GM21737 (cell line): ENCODE measurements around the gene DNAJC5.
"Not testable (repeated sequence)": the region's sequence is repeated elsewhere in the genome, so short reads cannot be mapped to it uniquely, and the experiment has no call there.

Experiments
- ATAC-seq: cut with Tn5 transposase; IDR thresholded peaks from one replicate; pipeline ENCODE4 v1.9.1; 2021; ENCODE audit warnings: mild to moderate bottlenecking, moderate library complexity; ENCODE audit not compliant: unreplicated experiment

Gene DNAJC5

DNA sequence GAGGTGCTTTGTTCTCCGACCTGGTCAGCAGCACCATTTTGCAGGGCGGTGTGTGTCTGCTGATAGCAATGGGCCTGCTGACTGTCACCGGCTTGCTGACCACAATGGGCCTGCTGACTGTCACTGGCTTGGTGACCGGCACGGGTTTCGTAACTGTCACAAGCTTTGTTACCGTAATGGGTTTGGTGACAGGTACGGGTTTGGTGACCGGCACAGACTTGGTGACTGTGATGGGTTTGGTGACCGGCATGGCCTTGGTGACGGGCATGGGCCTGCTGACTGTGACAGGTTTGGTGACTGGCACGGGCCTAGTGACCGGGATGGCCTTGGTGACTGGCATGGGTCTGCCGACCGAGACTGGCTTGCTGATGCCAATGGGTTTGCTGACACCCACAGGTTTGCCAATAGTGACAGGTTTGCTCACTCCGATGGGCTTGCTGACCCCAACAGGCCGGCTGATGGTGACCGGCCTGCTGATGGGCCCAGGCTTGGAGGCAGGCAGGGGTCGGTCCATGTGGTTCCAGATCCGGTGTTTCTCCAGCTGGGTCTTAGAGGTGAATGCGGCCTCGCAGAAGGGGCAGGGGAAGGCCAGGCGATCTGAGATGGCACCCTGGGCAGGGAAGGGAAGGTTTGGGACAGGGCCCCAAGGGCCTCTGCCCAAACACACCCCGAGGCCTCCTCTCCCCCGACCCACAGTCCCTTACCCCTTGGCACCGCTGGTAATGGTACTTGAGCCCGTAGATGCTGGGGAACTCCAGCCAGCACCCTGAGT, 71.4 kb downstream of the DNAJC5 start:
- ATAC-seq: no peak

DNA sequence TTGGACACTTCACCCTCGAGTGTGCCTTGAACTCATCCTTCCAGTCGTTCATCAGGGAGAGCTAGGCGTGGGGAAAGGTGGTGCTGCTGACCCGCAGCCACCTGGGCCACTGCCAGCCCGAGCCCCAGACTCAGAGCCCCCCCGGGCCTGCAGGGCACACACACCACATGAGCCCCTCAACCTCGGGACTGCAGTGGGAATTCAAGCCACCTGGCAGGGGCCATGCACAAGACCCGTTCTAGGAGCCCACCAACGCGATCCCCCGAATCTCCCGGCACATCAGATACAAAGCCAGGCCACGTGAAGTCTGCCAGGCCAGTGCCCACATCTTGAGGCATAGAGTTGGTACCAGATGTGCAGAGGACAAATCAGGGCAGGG, 72.0 kb downstream of the DNAJC5 start:
- ATAC-seq: no peak

DNA sequence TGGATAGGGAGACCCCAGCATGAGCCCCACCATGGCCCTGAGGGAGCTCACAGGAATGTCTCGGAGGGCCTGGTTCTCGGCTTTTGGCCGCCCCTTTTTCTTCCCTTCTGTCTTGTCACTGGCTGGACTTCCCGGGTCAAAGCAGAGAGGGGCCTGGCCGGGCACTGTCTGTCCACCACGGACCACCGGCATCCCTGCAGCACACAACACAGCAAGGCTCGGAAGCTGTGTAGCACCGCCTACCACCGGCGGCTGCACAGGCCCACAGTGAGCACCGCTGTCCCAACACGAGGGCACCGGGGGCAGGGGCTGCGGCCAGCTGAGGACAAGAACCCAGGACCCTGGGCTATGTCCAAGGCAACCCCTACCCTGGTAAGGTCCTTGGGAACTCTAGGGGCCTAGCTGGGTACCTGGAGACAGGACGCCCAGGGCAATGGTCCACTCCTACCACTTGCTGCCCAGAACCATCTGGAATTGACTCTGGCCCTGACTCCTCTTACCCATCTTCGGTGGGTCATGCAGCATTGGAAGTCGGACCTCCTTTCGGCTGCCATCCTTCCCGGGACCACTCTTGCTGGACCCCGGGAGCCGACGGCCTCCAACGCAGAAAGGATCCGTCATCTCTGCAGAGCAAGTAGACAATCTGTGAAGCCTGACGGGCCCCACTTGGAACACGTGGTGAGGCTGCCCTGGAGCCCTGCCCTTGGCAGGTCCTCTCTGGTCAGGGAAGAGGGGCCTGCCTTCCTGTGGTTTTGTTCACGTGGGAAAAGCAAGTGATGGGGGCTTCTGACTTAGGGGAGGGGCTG, 72.6 kb downstream of the DNAJC5 start:
- no peak for ATAC-seq

GRCh38 chr20:63968136-63968927, 73.4 kb downstream of the DNAJC5 start:
- no peak for ATAC-seq

DNA sequence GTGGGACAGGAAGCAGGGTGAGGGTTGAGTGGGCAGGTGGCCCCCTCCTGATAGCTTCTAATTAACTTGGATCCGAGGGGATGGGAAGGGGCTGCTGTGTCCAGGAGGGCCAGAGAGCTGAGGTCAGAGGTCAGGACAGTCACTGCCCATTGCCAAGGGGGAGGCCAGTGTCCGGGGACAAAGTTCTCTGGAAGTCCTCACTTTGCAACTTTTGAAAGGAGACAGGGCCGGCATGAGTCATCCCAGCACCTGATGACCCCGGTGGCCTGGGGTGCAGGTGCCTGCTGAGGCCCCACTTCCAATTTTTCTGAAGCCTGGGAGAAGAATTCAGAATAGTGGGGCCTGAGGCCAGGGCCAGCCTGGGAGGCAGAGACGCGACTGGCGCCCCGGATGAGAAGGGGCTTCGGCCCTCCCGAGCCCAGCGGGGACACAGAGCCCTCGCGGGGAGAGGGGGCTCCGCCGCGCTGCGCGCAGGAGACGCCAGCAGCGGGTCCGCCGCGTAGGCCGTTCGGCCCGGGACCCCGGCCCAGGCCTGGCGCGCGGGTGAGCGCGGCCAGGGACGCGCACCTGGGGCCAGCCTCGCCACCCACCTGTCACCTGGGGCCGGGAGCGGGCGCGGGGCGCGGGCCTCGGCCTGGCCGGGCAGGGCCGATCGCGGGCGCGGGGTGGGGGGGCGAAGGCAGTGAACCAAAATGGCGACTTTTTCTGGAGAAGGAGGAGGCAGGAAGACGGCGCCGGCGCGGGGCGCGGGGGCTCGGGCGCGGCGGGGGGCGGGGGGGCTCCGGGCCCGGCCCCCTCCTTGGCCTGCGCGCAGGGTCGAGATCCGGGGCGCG, 74.2 kb downstream of the DNAJC5 start:
- no peak for ATAC-seq

GRCh38 chr20:63969838-63970713, 75.2 kb downstream of the DNAJC5 start, which contains the start of gene ZNF512B:
Gene ZNF512B (minus strand): TSS chr20:63969930. CDS start chr20:63967950, 1,980 bp downstream.
- ATAC-seq: no peak

DNA sequence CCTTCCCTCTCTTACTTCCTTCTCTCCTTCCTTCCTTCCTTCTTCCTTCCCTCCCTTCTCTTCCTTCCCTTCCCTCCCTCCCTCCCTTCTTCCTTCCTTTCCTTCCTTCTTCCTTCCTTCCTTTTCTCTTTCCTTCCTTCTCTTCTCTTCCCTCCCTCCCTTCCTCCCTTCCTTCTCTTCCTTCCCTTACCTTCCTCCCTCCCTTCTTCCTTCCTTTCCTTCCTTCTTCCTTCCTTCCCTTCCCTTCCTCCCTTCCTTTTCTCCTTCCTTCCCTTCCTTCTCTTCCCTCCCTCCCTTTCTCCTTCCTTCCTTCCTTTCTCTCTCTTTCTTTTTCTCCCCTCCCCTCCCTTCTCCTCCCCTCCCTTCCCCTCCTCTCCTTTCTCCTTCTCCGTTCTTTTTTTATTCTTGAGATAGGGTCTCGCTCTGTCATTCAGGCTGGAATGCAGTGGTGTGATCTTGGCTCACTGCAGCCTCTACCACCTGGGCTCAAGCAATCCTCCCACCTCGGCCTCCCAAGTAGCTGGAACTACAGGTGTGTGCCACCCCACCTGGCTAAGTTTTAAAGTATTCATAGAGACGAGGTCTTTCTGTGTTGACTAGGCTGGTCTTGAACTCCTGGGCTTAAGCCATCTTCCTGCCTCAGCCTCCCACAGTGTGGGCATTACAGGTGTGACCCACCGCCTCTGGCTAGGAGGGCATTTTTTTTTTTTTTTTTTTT, 75.9 kb downstream of the DNAJC5 start:
- ATAC-seq: no peak

- not testable (repeated sequence) for ATAC-seq
These were observed 77.0 kb downstream of the DNAJC5 start for GRCh38 chr20:63971960-63972311.

DNA sequence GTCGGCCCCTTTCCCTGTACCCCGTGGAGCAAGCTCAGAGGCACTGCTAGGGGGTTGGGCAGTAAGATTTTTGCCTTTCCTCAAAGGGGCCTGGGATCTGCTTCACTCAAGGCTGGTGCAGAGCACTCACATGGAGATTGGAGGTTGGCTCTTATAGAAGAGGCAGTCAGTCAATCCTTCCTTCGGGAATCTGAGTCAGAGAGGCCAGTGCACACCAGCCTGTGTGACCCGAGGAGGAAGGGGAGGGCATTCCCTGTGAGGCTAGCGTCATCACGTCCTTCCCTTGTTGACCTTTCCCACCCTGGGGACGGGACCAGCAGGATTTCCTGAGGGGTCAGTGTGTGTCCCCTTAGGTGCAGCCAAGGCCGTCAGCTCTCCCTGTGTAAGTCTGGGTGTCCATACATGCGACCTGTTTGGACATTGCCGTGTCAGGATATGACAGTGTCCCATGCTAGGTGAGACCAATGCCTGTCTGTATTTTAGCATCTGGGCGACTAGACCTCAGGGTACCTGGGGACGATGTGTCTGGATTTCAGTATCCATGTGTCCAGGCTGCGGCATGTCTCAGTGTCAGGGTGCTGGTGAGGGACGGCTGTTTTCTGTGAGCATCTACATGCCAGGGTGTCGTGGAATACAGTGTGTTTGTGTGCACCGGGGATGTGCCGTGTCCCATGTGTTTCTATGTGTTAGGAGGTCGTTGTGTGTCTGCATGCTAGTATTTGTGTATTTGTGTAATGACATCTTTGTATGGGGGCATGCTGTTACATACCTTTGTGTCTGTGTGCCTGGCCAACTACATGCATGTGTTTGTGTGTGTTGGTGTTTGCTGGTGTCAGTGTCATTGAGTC, 77.6 kb downstream of the DNAJC5 start:
- ATAC-seq: no peak

GRCh38 chr20:63973160-63973479, 78.2 kb downstream of the DNAJC5 start:
- no peak for ATAC-seq

DNA sequence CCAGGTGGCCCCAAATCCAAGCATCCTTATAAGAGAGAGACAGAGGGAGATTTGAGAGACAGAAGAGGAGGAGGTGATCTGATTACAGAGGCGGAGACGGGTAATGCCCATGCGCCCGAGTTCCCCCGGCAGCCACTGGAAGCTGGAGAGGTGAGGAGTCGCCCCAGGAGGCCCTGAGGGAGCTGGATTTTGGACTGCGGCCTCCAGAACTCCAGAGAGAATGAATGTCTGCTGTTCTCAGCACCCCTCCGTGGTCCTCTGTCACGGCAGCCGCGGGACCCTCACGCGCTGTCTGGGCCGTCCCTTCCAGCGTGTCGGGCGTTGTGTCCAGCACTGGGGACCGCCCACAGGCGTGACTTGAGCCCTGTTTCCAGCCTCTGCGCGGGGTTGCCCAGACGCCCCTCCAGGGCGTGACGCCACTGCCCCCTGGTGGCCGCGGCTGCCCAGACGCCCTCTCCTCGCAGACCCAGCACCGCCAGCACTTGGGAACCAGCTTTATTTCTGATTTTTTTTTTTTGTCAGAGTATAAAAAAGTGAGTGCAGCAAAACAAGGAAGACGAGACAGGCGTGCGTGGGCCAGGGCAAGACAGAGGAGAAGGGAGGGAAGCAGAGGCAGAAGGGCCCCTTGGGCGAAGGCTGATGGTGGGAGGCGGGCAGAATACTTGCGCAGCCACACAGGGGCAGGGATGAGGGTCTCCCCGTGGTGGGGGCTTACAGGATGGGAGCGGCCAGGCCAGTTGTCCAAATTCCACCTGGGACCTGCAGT, 78.9 kb downstream of the DNAJC5 start:
- no peak for ATAC-seq

DNA sequence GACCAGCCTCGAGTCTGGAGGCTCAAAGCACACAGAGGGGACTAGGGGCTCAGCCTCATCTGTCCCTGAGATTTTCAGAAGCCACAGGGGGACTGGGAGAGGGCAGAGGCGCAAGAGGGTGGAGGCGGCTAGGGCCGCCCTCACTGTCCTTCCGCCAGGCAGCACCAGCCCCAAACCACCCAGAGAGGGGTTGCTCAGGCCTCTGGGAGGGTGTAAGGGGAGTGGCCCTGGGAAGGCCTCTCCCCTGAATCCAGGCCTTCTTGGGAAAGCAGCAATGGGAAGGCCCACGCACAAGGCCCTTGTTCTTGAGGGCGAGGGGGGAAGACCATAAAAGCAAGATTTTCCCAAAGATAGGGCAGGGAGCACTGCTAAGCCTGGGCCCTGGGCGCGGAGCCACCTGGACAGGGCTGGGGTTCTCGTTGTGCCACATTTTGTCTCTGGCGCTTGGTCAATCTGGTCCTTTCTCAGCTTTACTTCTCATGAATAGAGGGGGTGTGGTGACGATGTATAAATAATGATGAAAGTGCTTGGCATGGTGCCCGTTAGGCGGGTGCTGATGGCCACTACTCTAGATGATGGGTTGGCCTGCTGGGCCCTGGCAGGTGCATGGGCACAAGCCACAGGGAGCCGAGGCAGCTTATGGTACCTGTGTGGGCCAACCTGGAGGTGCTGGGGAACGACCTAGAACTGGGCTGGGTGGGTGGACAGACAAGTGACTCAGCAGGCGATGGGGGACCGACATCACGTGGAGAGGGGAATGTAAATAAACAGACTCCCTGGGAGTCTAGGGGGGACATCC, 79.7 kb downstream of the DNAJC5 start:
- ATAC-seq: no peak

DNA sequence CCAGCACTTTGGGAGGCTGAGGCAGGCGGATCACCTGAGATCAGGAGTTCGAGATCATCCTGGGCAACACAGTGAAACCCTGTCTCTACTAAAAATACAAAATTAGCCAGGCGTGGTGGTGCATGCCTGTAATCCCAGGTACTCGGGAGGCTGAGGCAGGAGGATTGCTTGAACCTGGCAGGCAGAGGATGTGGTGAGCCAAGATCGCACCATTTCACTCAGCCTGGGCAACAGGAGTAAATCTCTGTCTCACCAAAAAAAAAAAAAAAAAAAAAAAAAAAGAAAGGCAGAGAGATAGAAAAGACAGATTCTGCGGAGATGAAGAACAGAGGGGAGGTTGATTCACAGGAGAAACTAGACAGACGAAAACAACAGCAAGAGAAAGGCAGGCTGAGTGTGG, 81.6 kb downstream of the DNAJC5 start:
- ATAC-seq: not testable (repeated sequence)

DNA sequence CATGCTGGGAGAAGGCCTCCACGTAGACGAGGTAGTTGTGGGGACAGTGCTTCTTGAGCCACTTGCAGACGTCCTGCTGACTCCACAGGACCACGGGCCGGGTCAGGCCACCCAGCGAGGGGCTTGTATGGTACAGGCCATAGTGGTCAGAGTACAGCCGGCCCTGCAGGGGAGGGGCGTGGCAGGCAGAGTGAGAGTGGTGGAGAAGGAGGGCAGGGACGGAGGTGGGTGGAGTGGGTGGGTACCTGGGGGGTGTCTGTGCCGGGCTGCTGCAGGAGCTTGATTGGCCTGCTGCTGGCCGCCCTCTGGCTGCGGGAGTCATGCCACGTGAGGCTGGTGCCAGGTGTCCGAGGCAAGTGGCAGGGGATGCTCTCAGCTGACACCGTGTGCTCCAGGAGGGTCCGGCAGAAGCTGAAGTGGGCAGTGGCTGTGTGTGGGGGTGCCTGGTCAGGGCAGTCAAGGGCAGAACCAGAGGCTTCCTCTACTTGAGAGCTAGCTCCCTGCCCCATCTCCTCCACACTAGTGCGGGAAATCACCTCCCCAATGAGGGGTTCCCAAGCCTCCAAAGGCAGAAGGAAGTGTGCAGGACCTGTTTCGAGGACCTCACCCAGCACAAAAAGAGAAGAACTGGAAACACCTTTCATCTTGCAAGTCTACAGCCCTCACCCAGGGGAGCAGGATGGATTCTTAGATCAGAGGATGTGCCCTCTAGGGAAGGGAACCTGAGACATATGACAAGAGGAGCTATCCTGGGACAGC, 82.2 kb downstream of the DNAJC5 start:
- ATAC-seq: no peak

- no peak for ATAC-seq
These were observed 82.9 kb downstream of the DNAJC5 start for GRCh38 chr20:63977739-63978276.
